Prostate gland (tissue), 2 donors: ENCODE measurements around the gene C20orf144.

ENCODE experiments used
- CTCF ChIP-seq, 4 experiments: fragments of 200-600 bp in 2 of 4; fragments of 450-650 bp in 2 of 4; sonication (generic) in 2 of 4; IDR thresholded peaks; 1 replicate in 3 of 4; 2 replicates in 1 of 4; pipeline ENCODE4 v1.5.1; 2016 to 2019; ENCODE audit warnings: antibody characterized with exemption in 4 of 4, mild to moderate bottlenecking in 2 of 4, moderate library complexity in 2 of 4
- POLR2A ChIP-seq: fragments of 450-650 bp; IDR thresholded peaks from one replicate; pipeline ENCODE4 v1.6.1; 2016; ENCODE audit warnings: antibody characterized with exemption, mild to moderate bottlenecking
- POLR2AphosphoS5 ChIP-seq: sonication (generic); formaldehyde crosslinking; IDR thresholded peaks from one replicate; pipeline ENCODE4 v1.6.1; 2017; ENCODE audit warnings: antibody characterized with exemption

GRCh38 chr20:33646191-33646590, 15.9 kb upstream of the C20orf144 start:
- TF ChIP-seq CTCF (IDR thresholded peaks at IDR 0.05), result no peak
- no peak for TF ChIP-seq POLR2A
- no peak for TF ChIP-seq POLR2AphosphoS5
